ENCODE results near the gene TSEN2.
A peak's percentile ranks its signal among the peaks of the same experiment; 100 is the strongest.

TSEN2 gene

DNA sequence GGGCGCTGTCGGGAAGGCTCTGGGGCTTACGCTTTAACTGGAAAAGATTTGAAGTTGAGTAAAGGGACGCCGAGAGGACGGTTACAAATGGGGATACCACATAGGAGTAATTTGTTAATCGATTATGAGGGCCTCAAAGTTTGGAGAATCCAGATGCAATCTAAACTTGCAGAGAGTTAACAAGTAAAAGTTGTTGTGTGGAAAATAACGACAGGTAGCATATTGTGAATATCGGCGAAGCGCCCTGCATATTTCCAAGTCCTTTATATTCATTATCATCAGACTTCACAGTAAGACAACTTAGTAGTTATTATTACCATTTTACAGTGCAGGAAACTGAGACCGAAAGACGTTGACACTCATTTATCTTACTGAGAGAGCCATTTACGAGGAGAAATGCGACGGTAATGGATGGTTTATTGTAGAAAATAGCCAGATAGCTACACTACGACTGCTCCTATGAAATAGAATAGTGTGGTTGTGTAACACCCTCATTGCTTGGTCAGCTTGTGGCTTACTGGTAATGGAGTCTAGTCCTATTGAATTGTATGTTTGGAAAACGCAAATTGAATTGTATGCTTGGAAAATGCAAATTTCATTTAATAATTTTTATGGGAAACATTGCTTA, 73.3 kb downstream of the TSEN2 start:
- no peak for DNase-seq

DNA sequence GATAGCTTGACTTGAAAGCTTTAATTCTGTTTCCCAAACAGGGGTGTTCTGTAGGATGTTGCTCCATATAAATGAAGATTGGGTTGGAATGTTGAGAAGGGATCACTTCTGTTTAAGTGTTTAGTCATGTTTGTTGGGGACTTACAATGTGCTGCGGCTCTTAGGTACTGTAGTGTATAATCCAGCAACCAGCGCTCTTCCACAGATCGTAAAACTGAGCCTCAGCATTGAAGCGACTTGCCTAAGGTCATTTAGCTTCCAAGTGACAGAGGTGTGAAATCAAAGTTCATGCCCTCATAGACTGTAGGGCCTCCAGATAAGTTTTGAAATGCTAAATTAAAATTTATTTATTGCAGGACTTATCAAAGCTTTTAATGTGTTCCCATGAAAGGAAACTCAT, 74.4 kb downstream of the TSEN2 start:
- DNase-seq, result no peak

DNA sequence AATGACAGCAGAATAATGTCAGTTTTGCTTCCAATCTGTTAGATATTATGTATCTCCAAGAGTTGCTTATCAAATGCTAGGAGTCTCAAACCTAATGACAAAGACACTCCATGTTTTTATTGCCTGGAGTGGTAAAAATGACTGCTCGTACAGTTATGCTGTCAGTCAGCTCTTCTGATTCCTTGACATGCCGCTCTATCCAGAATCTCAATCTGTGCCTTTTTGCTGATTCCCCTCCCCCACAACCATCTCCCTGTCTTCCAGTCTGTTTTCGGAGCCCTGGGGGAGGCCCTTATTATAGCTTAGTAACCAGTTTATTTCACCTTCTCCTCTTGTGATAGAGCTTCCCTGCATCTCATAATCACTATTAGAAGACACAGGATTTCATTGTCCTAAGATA, 75.2 kb downstream of the TSEN2 start:
- DNase-seq, result no peak

DNA sequence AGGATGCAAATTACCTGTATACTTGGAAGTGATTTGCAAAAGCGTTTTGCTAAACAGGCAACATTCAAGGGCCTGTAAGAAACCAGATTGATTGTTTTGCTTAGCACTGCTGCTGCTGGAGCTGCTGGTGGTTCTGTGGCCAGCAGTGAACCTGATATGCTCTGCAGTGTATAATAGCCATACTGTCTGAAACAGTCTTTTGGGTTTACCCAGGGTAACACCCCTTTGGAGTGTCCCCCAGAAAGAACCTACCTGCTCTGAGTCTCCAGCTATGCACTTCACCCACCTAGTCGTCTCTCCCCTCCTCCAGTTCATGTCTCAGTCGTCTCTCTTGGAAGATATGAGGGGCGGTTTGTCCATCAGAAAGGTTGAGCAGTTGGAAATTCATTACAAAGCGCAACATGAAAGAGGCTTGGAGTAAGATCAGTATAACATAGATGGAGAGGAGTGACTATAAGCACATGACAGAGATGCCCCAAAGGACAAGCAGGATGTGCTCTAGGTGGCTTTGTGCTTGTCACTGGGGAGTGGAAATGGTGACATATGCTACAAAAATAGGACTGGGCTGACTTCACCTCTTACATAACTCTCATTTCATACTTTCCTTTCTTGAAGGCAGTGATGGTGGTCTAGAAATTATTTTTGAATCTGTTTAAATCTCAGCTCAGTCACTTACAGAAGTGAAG, 76.4 kb downstream of the TSEN2 start:
- DNase-seq, result no peak

DNA sequence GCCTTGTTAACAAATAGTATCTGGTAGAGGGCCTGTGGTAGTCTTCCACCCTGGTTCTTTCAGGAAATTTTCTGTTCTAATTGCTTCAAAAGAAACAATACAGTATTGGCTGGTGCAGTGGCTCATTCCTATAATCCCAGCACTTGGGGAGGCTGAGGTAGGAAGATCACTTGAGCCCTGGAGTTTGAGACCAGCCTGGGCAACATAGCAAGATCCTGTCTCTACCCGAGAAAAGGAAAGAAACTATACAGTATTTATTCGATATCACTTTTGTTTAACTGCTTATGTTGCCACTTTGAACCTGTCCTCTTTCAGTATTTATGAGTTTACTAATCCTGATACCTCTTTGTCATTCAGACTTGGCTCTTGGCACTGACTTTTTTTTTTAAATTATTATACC, 77.1 kb downstream of the TSEN2 start:
- DNase-seq, result no peak

DNA sequence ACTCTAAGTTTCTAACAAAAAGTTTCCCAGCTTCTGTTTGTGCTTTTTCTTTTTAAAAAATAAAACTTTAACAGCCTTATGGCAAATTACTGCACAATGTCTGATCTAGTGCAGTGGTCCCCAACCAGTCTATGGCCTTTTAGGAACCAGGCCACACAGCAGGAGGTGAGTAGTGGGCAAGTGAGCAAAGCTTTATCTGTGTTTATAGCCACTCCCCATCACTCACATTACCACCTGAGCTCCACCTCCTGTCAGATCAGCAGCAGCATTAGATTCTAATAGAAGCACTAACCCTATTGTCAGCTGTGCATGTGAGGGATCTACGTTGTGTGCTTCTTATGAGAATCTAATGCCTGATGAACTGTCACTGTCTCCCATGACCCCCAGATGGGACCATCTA, 78.2 kb downstream of the TSEN2 start:
- DNase-seq, result no peak

DNA sequence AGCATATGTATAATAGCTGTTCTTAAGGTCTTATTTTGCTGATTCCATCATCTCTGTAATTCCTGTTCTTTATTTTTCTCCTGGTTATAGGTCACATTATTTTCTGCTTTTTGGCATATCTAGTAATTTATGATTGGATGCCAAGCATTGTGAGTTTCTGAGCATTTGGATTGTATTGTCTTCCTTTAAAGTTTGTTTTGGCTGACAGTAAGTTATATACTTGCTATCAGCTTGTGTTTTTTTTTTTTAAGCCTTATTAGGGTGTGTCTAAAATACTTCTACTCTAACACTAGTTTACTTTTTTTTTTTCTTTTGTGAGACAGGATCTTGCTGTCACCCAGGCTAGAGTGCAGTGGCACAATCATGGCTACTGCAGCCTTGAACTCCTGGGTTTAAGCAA, 82.7 kb downstream of the TSEN2 start:
- DNase-seq, result no peak

DNA sequence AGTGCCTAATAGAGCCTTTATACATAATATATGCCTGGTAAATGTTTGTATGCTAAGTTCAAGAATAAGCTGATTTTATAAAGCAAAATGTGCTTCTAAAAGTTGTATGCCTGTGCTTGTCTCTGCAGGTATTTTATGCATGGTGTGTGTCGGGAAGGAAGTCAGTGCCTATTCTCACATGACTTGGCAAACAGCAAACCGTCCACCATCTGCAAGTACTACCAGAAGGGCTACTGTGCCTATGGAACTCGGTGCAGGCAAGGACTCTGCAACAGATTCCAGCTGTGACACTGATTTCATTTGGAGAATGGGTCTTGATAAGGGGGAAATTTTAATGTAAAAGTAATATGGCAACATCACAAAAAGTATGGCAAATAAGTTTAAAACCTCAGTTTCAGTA, 84.5 kb downstream of the TSEN2 start:
- DNase-seq, result no peak

DNA sequence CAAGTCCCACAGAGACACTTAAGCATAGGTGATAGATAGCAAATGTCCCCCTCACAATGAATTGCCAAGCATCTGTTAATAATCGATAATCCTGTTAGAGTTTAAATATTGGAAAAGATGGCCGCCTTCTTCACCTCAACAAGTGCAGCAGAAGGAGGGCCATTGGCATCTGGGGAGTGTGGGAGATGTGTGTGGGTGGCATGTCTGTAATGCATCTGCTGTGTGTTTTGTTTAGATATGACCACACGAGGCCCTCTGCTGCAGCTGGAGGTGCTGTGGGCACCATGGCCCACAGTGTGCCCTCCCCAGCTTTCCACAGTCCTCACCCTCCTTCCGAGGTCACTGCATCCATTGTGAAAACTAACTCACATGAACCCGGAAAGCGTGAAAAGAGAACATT, 85.6 kb downstream of the TSEN2 start:
- DNase-seq, result no peak

DNA sequence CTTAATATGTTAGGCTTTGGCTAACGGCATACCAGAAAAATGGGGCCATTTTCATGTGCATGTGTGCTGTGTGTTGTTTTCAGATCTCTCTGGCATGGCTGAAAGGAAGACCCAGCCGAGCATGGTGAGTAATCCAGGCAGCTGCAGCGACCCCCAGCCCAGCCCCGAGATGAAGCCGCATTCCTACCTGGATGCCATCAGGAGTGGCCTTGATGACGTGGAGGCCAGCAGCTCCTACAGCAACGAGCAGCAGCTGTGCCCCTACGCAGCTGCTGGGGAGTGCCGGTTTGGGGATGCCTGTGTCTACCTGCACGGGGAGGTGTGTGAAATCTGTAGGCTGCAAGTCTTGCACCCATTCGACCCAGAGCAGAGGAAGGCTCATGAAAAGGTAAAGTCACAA, 87.7 kb downstream of the TSEN2 start:
- no peak for DNase-seq

DNA sequence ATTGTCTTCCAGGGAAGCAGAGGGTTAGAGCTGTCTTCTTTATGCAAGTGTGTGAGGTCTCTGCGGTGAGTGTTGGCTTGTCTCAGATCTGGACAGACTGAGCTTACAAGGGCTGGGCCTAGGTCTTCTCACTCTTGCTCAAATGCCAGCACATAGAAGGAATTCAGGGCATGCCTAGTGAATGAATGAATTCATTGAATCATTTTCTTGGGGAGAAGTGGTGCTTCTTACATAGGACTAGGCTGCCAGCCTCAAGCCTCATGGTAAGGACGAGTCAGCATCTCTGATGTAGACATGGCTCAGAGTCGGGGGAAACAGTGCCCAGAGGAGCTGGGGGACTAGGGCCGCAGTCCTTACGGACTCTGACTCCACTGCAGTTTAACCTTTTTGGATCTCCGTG, 89.9 kb downstream of the TSEN2 start:
- DNase-seq, result no peak

DNA sequence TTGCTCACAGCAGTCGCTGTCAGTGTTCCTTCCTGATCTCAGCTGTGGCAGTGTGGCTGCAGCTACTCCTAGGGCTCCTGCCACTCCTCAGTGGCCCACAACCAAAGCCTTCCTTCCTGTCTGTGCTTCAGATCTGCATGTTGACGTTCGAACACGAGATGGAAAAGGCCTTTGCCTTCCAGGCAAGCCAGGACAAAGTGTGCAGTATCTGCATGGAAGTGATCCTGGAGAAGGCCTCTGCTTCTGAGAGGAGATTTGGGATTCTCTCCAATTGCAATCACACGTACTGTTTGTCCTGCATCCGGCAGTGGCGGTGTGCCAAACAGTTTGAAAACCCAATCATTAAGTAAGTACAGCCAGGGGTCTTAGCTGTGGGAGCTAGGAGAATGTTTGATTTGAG, 90.4 kb downstream of the TSEN2 start:
- peak in 1 of 2 experiments; percentile 22 for DNase-seq

DNA sequence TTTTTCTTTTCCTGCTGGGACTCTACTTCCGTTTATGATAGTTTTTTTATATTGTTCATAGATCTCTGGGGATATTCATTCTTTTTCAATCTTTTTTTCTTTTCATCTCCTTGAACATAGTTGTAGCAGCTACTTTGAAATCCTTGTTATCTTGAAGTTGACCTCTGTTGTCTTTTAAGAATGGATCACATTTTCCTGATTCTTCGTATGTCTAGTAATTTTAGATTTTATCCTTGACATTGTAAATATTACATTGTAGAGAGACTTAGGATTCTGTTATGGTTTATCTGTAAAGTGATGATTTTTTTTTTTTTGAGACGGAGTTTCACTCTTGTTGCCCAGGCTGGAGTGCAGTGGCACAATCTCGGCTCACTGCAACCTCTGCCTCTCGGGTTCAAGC, 93.1 kb downstream of the TSEN2 start:
- no peak for DNase-seq

DNA sequence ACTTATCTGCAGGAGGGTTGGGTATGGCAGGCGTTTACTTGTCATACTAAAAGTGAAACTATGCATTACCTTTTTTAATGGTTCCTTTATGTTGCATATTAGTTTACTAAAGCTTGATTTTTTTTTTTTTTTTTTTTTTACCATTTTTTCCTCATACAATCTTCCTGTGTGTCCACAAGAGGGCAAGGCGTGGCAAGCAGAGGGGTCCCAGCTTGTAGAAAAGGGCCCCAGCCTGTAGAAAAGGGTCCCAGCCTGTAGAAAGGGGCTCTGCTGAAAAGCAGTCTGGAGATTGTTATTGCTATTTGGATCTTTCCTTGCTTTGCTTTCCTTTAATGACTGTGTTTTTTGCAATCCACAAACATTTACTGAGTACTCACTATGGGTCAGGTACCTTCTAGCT, 94.5 kb downstream of the TSEN2 start:
- DNase-seq, result no peak

DNA sequence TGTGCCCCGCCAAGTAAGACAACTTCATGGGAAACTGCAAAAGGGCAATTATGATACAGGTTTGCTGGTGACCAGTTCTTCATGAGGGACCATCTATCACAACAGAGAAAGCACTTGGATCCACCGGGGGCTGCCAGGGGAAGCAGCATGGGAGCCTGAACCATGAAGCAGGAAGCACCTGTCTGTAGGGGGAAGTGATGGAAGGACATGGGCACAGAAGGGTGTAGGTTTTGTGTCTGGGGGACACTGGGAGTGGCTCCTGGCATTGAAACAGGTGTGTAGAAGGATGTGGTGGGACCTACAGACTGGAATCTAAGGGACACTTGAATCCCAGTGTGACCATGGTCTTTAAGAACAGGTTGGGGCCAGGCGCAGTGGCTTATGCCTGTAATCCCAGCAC, 95.2 kb downstream of the TSEN2 start:
- peak; percentile 27 to 44 for DNase-seq

DNA sequence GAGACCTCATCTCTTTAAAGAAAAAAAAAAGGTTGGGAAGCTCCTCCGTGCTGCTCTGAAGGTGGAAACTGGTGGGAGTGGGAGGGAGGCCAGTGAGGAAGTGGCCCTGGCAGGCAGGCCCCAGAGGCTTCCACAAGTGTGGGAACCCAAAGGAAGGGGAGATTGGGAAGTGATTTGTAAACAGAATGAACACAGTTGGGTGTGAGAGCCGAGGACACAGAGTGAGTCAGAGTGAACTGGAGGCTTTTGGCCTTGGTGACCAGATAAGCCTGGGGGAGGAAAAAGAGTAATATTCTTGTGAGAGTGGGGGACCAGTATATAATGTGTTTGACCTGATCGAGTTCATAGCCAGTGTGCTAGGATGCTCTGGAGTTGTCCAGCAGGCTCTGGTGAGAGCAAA, 95.6 kb downstream of the TSEN2 start:
- DNase-seq, result no peak

DNA sequence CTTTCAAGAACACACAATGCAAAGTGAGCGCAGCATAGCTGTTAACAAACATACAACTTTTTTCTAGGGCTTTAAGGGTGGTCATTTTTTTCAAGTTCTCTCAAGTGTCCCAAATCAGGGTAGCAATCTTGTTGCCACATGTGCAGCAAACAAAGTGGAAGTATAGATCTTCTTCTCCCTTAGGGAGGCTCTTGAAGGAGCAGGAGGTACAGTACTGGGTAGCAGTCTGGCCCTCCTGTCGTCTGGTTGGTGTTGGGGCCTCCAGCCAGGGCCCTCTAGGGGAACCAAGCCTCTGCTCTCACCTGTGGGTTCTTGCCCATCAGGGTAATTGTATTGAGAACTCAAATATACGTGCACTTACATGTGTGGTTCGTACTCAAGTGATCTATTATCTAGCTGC, 98.5 kb downstream of the TSEN2 start:
- no peak for DNase-seq

Measured in Kasumi-1 (cell line).